ENCODE results near the gene SNORC. TPM values are rescaled to one million over a fixed set of nuclear protein-coding genes. Genes with fewer than 3 reads are reported as not detected.
A peak's percentile ranks its signal among the peaks of the same experiment; 100 is the strongest.
"Not testable (repeated sequence)": the region's sequence is repeated elsewhere in the genome, so short reads cannot be mapped to it uniquely, and the experiment has no call there.

SNORC gene
- total RNA-seq, 1 donor from 2014 or later = 5.0 TPM

GRCh38 chr2:232839411-232840079, 30.5 kb upstream of the SNORC start:
- TF ChIP-seq, protein P1, sequence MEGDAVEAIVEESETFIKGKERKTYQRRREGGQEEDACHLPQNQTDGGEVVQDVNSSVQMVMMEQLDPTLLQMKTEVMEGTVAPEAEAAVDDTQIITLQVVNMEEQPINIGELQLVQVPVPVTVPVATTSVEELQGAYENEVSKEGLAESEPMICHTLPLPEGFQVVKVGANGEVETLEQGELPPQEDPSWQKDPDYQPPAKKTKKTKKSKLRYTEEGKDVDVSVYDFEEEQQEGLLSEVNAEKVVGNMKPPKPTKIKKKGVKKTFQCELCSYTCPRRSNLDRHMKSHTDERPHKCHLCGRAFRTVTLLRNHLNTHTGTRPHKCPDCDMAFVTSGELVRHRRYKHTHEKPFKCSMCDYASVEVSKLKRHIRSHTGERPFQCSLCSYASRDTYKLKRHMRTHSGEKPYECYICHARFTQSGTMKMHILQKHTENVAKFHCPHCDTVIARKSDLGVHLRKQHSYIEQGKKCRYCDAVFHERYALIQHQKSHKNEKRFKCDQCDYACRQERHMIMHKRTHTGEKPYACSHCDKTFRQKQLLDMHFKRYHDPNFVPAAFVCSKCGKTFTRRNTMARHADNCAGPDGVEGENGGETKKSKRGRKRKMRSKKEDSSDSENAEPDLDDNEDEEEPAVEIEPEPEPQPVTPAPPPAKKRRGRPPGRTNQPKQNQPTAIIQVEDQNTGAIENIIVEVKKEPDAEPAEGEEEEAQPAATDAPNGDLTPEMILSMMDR (conservative IDR thresholded peaks at IDR 0.05; ENCODE audit: low read depth, low read length) = no peak
- H3K4me3 ChIP-seq (ENCODE audit: low read depth, low read length) = no peak overlapping the region
- no peak for DNase-seq (ENCODE audit: low read depth)

- no peak overlapping the region for H3K4me3 ChIP-seq (ENCODE audit: low read depth, low read length)
- DNase-seq (ENCODE audit: low read depth) = no peak
- TF ChIP-seq, protein P1 (conservative IDR thresholded peaks at IDR 0.05; ENCODE audit: low read depth, low read length) = no peak
Measured at GRCh38 chr2:232842689-232843088, 27.4 kb upstream of the SNORC start.

GRCh38 chr2:232843834-232844233, 26.2 kb upstream of the SNORC start:
- DNase-seq (ENCODE audit: low read depth) = no peak
- TF ChIP-seq, protein P1 (conservative IDR thresholded peaks at IDR 0.05; ENCODE audit: low read depth, low read length) = peak; percentile 33
- H3K4me3 ChIP-seq (ENCODE audit: low read depth, low read length) = no peak overlapping the region

GRCh38 chr2:232846055-232846454, 24.0 kb upstream of the SNORC start:
- DNase-seq (ENCODE audit: low read depth) = no peak
- TF ChIP-seq, protein P1 (conservative IDR thresholded peaks at IDR 0.05; ENCODE audit: low read depth, low read length) = no peak
- no peak overlapping the region for H3K4me3 ChIP-seq (ENCODE audit: low read depth, low read length)

- H3K4me3 ChIP-seq (ENCODE audit: low read depth, low read length) = no peak overlapping the region
- TF ChIP-seq, protein P1 (conservative IDR thresholded peaks at IDR 0.05; ENCODE audit: low read depth, low read length) = no peak
- no peak for DNase-seq (ENCODE audit: low read depth)
Measured at GRCh38 chr2:232850039-232850438, 20.0 kb upstream of the SNORC start.

DNA sequence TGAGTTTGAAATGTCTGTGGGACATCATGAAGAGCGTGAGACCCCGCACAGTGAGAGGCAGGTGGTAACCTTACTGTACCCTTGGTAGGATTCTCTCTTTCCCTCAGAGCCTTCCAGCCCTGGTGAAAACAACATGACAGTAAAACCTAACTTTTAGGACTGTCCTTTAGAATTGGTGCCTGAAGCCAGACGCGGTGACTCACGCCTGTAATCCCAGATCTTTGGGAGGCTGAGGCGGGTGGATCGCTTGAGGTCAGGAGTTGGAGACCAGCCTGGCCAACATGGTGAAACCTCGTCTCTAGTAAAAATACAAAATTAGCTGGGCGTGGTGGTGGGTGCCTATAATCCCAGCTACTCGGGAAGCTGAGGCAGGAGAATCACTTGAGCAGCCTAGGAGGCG, 18.0 kb upstream of the SNORC start:
- H3K4me3 ChIP-seq (ENCODE audit: low read depth, low read length); DNase-seq (ENCODE audit: low read depth): not testable (repeated sequence)

DNA sequence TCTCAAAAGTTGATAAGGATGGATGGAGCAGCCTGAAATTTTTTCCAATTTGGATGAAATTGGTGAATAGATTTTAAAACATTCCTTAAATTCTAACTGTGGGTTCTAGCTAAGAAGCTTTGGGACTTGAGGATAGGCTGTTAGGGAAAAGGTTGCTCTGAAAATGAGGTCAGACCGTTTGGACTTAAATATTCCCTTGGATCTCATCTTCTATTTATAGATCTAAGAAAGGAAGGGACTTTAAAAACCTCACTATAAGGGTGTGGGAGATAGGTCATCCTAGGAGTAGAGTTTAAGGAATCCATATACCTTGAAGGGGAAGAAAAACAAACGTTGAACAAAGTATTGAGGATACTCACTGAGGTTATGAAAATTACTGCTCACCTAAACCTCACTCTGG, 17.4 kb upstream of the SNORC start:
- no peak overlapping the region for H3K4me3 ChIP-seq (ENCODE audit: low read depth, low read length)
- DNase-seq (ENCODE audit: low read depth) = no peak
- TF ChIP-seq, protein P1 (conservative IDR thresholded peaks at IDR 0.05; ENCODE audit: low read depth, low read length) = no peak
